Cardiac fibroblast (primary cell): ENCODE data around the gene DENND6A.
A peak's percentile ranks its signal among the peaks of the same experiment; 100 is the strongest.
"Not testable (repeated sequence)": the region's sequence is repeated elsewhere in the genome, so short reads cannot be mapped to it uniquely, and the experiment has no call there.

Source experiments
- DNase-seq, 2 donors: peaks; one replicate each; pipeline versions ENCODE4 v3.0.0 to v3.0.0-alpha.2; 2010; ENCODE audit warnings: low read depth in 2 of 2
- H3K4me3 ChIP-seq, 2 donors: replicated peaks in 1 of 2; 1 replicate in 1 of 2; 2 replicates in 1 of 2; pipeline ENCODE4 v1.5.1; 2011; ENCODE audit warnings: low read depth in 2 of 2, low read length in 2 of 2, mild to moderate bottlenecking in 2 of 2, moderate library complexity in 1 of 2
- TF ChIP-seq, protein P1 (sequence below): IDR thresholded peaks from one replicate; pipeline ENCODE4 v1.5.1; 2011; ENCODE audit warnings: low read depth, mild to moderate bottlenecking, low read length, inconsistent platforms

Gene DENND6A

GRCh38 chr3:57654267-57654666, 38.6 kb downstream of the DENND6A start:
- TF ChIP-seq, protein P1, sequence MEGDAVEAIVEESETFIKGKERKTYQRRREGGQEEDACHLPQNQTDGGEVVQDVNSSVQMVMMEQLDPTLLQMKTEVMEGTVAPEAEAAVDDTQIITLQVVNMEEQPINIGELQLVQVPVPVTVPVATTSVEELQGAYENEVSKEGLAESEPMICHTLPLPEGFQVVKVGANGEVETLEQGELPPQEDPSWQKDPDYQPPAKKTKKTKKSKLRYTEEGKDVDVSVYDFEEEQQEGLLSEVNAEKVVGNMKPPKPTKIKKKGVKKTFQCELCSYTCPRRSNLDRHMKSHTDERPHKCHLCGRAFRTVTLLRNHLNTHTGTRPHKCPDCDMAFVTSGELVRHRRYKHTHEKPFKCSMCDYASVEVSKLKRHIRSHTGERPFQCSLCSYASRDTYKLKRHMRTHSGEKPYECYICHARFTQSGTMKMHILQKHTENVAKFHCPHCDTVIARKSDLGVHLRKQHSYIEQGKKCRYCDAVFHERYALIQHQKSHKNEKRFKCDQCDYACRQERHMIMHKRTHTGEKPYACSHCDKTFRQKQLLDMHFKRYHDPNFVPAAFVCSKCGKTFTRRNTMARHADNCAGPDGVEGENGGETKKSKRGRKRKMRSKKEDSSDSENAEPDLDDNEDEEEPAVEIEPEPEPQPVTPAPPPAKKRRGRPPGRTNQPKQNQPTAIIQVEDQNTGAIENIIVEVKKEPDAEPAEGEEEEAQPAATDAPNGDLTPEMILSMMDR, result no peak
- no peak overlapping the region for H3K4me3 ChIP-seq
- DNase-seq, result no peak

- TF ChIP-seq, protein P1, result no peak
- no peak overlapping the region for H3K4me3 ChIP-seq
- DNase-seq, result peak in 1 of 2 donors; percentile 14
Observed at GRCh38 chr3:57652203-57652602, 40.7 kb downstream of the DENND6A start.

DNA sequence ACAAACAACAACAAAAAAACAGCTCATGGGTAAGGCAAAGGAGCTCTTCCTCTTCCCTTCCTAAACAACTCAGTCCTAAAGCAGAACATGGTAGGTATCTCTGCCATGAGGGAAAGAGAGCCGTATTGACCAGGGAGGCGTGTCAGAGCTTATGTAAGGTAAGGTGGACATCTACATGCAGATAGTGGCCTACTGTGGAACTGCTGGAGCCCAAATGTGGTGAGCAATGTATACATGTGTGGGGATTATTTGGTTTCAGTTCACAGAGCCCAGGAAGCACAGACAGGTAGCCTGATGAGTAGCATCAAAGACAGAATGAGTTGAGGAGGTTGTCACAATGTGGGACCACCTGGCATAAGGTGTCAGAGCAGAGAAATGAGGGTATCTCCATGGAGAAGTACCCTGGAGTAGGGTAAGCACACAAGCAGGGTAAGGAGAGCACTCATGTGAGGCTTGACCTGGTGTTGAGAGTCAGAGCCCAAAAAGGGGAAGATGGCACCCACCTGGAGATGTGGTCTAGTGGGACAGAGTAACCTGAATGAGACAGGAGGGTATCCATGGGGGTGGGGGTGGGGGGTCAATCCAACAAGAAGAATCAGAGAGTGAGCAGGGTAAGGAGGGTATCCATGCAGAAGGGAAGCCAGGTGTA, 45.5 kb downstream of the DENND6A start:
- H3K4me3 ChIP-seq, result no peak overlapping the region
- TF ChIP-seq, protein P1, result no peak
- DNase-seq, result no peak

DNA sequence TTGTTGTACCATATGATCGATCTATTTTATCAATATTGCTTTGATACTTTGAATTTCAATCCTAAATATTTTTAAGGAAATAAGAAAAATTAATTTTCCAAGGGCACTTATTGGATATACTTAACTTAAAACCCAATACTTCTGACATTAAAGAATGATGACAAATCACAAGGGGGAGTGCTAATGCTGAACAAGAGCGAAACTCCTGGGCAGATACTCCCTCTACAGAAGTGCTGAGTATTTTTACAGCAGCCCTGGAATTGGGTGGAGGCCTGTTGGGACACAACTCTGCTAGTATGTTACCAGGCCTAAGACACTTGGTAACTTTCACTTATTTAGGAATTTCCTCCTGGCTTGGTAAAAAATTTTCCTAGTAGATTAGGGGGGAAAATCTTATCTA, 46.2 kb downstream of the DENND6A start:
- no peak overlapping the region for H3K4me3 ChIP-seq
- TF ChIP-seq, protein P1, result no peak
- DNase-seq, result peak; percentile 71 to 76

GRCh38 chr3:57644740-57645139, 48.1 kb downstream of the DENND6A start:
- TF ChIP-seq, protein P1, result no peak
- H3K4me3 ChIP-seq, result no peak overlapping the region
- no peak for DNase-seq

- TF ChIP-seq, protein P1, result no peak
- peak in 1 of 2 donors; percentile 59 for DNase-seq
- H3K4me3 ChIP-seq, result no peak overlapping the region
Observed at GRCh38 chr3:57637391-57637790, 55.5 kb downstream of the DENND6A start.

DNA sequence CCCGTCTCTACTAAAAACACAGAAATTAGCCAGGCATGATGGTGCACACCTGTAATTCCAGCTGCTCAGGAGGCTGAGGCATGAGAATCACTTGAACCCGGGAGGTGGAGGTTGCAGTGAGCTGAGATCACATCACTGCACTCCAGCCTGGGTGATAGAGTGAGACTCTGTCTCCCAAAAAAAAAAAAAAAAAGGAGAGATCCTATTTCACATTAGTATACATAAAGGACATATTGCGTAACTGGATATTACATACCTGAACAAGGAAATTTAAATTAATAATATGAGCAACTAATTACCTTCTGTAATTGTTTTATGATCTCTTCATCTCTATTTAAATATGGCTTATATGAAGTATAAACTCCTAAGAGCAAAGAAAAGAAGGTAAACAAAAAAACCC, 58.6 kb downstream of the DENND6A start:
- not testable (repeated sequence) for H3K4me3 ChIP-seq, DNase-seq
